ENCODE measurements around the gene VLDLR. TPM values are rescaled to one million over a fixed set of nuclear protein-coding genes. Genes with fewer than 3 reads are reported as not detected.

The VLDLR gene
- polyA plus RNA-seq, 1 donor (not counting 4 experiments of a cell fraction or from before 2014, with no cell fraction given) = 7.0 TPM

GRCh38 chr9:2663461-2664173, 42.0 kb downstream of the VLDLR start:
- Histone ChIP-seq H3K9me3 (ENCODE audit: control insufficient read depth, low read depth, low read length) (no peaks in the 10 kb centered on the region), H3K27ac (ENCODE audit: control insufficient read depth, insufficient read depth, low read length) (no peak overlapping the region), H3K4me2 (ENCODE audit: control insufficient read depth, extremely low read depth, insufficient read depth, low read depth, low read length) (no peak overlapping the region), H3K36me3 (ENCODE audit: control insufficient read depth in 2 of 2, extremely low read depth in 1 of 2, insufficient read depth in 2 of 2, low read length in 2 of 2) (no peaks in the 10 kb centered on the region), H3K79me2 (ENCODE audit: control insufficient read depth, insufficient read depth, low read length) (no peaks in the 10 kb centered on the region), H3K9ac (ENCODE audit: control insufficient read depth, extremely low read depth, insufficient read depth, low read length) (no peak overlapping the region), H4K20me1 (ENCODE audit: control insufficient read depth, extremely low read depth, insufficient read depth, low read length) (no peaks in the 10 kb centered on the region), H2AFZ (ENCODE audit: control insufficient read depth, low read length) (no peak overlapping the region), H3K4me3 (ENCODE audit: control insufficient read depth in 2 of 3, extremely low read depth in 1 of 3, insufficient read depth in 2 of 3, low read depth in 1 of 3, low read length in 3 of 3) (no peak overlapping the region), H3K4me1 (ENCODE audit: control insufficient read depth, extremely low read depth, insufficient read depth, low read length) (no peaks in the 10 kb centered on the region), H3K9me1 (ENCODE audit: control insufficient read depth, extremely low read depth, insufficient read depth, low read length) (no peaks in the 10 kb centered on the region), H3K27me3 (ENCODE audit: control insufficient read depth, extremely low read depth, insufficient read depth, low read length) (no peaks in the 10 kb centered on the region)
- FAIRE-seq (no peak), DNase-seq (ENCODE audit: low read depth, low spot score) (no peak)
- TF ChIP-seq, protein P1, sequence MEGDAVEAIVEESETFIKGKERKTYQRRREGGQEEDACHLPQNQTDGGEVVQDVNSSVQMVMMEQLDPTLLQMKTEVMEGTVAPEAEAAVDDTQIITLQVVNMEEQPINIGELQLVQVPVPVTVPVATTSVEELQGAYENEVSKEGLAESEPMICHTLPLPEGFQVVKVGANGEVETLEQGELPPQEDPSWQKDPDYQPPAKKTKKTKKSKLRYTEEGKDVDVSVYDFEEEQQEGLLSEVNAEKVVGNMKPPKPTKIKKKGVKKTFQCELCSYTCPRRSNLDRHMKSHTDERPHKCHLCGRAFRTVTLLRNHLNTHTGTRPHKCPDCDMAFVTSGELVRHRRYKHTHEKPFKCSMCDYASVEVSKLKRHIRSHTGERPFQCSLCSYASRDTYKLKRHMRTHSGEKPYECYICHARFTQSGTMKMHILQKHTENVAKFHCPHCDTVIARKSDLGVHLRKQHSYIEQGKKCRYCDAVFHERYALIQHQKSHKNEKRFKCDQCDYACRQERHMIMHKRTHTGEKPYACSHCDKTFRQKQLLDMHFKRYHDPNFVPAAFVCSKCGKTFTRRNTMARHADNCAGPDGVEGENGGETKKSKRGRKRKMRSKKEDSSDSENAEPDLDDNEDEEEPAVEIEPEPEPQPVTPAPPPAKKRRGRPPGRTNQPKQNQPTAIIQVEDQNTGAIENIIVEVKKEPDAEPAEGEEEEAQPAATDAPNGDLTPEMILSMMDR (optimal IDR thresholded peaks at IDR 0.05 in 1 of 3, IDR thresholded peaks at IDR 0.05 in 1 of 3, conservative IDR thresholded peaks at IDR 0.05 in 1 of 3; ENCODE audit: extremely low read depth in 1 of 3, insufficient read depth in 2 of 3, low read length in 3 of 3) = no peak
- TF ChIP-seq EZH2 (IDR thresholded peaks at IDR 0.05; ENCODE audit: low read length) = no peak
- dilution Hi-C loops (cut with MboI; ENCODE audit: extremely low pct_ligation_motif_present, low sequenced_read_pairs) = no loop called here

GRCh38 chr9:2664174-2665065, 42.8 kb downstream of the VLDLR start:
- no peak for FAIRE-seq
- dilution Hi-C loops (cut with MboI; ENCODE audit: extremely low pct_ligation_motif_present, low sequenced_read_pairs) = no loop called here

More at GRCh38 chr9:2664174-2665065, 42.8 kb downstream of the VLDLR start:
- Histone ChIP-seq H3K9me3 (ENCODE audit: control insufficient read depth, low read depth, low read length) (no peaks in the 10 kb centered on the region), H3K4me3 (ENCODE audit: control insufficient read depth in 2 of 3, extremely low read depth in 1 of 3, insufficient read depth in 2 of 3, low read depth in 1 of 3, low read length in 3 of 3) (no peak overlapping the region), H3K4me1 (ENCODE audit: control insufficient read depth, extremely low read depth, insufficient read depth, low read length) (no peaks in the 10 kb centered on the region), H3K79me2 (ENCODE audit: control insufficient read depth, insufficient read depth, low read length) (no peaks in the 10 kb centered on the region), H4K20me1 (ENCODE audit: control insufficient read depth, extremely low read depth, insufficient read depth, low read length) (no peaks in the 10 kb centered on the region), H3K27me3 (ENCODE audit: control insufficient read depth, extremely low read depth, insufficient read depth, low read length) (no peaks in the 10 kb centered on the region), H3K9me1 (ENCODE audit: control insufficient read depth, extremely low read depth, insufficient read depth, low read length) (no peaks in the 10 kb centered on the region), H2AFZ (ENCODE audit: control insufficient read depth, low read length) (no peak overlapping the region), H3K27ac (ENCODE audit: control insufficient read depth, insufficient read depth, low read length) (no peak overlapping the region), H3K4me2 (ENCODE audit: control insufficient read depth, extremely low read depth, insufficient read depth, low read depth, low read length) (no peak overlapping the region), H3K9ac (ENCODE audit: control insufficient read depth, extremely low read depth, insufficient read depth, low read length) (no peak overlapping the region), H3K36me3 (ENCODE audit: control insufficient read depth in 2 of 2, extremely low read depth in 1 of 2, insufficient read depth in 2 of 2, low read length in 2 of 2) (no peaks in the 10 kb centered on the region)
- no peak for DNase-seq (ENCODE audit: low read depth, low spot score)
- no peak for TF ChIP-seq EZH2 (IDR thresholded peaks at IDR 0.05; ENCODE audit: low read length)
- TF ChIP-seq, protein P1 (optimal IDR thresholded peaks at IDR 0.05 in 1 of 3, IDR thresholded peaks at IDR 0.05 in 1 of 3, conservative IDR thresholded peaks at IDR 0.05 in 1 of 3; ENCODE audit: extremely low read depth in 1 of 3, insufficient read depth in 2 of 3, low read length in 3 of 3) = no peak

Measured in keratinocyte (primary cell).